RWPE1 (cell line): ENCODE data around the gene DDX51.

Source experiments
- CTCF ChIA-PET: fragments of 350-600 bp; sonication (Branson Sonifier 250); formaldehyde crosslinking; extraction: SDS; loops from one replicate; lab custom pipeline; 2021; lab: Yijun Ruan, JAX
- POLR2A ChIA-PET: fragments of 400-600 bp; formaldehyde crosslinking; extraction: SDS; loops from one replicate; lab custom pipeline; 2020; ENCODE audit warnings: antibody characterized with exemption; ENCODE audit not compliant: low non-redundant PET; lab: Yijun Ruan, JAX
- DNase-seq: peaks from one replicate; pipeline ENCODE4 v3.0.0; 2012; ENCODE audit warnings: low spot score
- H3K27ac ChIP-seq: fragments of 450-650 bp; 2 replicates; pipeline ENCODE4 v1.5.1; 2017
- TF ChIP-seq, protein P1 (sequence below): fragments of 450-650 bp; conservative IDR thresholded peaks from 2 replicates; pipeline ENCODE4 v1.5.1; 2017; ENCODE audit warnings: low read depth, mild to moderate bottlenecking

The DDX51 gene

GRCh38 chr12:132179431-132180362 is 35.6 kb upstream of the DDX51 start:
- no peak overlapping the region for H3K27ac ChIP-seq
- TF ChIP-seq, protein P1, sequence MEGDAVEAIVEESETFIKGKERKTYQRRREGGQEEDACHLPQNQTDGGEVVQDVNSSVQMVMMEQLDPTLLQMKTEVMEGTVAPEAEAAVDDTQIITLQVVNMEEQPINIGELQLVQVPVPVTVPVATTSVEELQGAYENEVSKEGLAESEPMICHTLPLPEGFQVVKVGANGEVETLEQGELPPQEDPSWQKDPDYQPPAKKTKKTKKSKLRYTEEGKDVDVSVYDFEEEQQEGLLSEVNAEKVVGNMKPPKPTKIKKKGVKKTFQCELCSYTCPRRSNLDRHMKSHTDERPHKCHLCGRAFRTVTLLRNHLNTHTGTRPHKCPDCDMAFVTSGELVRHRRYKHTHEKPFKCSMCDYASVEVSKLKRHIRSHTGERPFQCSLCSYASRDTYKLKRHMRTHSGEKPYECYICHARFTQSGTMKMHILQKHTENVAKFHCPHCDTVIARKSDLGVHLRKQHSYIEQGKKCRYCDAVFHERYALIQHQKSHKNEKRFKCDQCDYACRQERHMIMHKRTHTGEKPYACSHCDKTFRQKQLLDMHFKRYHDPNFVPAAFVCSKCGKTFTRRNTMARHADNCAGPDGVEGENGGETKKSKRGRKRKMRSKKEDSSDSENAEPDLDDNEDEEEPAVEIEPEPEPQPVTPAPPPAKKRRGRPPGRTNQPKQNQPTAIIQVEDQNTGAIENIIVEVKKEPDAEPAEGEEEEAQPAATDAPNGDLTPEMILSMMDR: no peak
- CTCF ChIA-PET: interaction anchor here (1.5 kb wide), 1 partner anchor 236 kb away, joined by 3 read pairs; no protein-coding TSS in a partner anchor
- POLR2A ChIA-PET: no interaction called here
- DNase-seq: no peak

- no peak overlapping the region for H3K27ac ChIP-seq
- CTCF ChIA-PET: interaction anchor here (0.6 to 1.5 kb wide), 3 partner anchors 236 to 436 kb away, joined by 3 read pairs; no protein-coding TSS in a partner anchor
- TF ChIP-seq, protein P1: no peak
- DNase-seq: no peak
- POLR2A ChIA-PET: no interaction called here
Observed at GRCh38 chr12:132178801-132179401, 34.8 kb upstream of the DDX51 start.

DNA sequence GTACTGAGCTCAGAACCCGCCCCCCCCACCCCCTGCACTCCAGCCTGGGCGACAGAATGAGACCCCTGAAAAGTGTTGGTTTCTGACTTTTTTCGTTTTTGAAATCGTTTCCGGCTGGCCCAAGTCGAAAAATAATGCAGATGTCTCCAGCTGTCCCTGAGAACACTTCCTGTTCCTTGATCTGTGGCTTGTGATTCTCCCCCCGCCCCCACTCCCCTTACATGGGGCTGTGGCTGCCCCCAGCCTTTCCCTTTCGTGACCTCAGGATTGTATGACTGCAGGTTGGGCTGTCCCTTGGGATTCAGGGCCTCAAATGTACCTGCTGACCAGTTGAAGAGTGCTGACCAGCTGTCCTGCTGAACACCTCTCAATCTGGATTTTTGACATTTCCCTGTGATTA is 34.2 kb upstream of the DDX51 start:
- no peak overlapping the region for H3K27ac ChIP-seq
- no peak for DNase-seq
- CTCF ChIA-PET: interaction anchor here (0.6 to 0.8 kb wide), 3 partner anchors 253 to 437 kb away, joined by 3 to 4 read pairs (median 3); no protein-coding TSS in a partner anchor
- POLR2A ChIA-PET: no interaction called here
- TF ChIP-seq, protein P1: no peak

DNA sequence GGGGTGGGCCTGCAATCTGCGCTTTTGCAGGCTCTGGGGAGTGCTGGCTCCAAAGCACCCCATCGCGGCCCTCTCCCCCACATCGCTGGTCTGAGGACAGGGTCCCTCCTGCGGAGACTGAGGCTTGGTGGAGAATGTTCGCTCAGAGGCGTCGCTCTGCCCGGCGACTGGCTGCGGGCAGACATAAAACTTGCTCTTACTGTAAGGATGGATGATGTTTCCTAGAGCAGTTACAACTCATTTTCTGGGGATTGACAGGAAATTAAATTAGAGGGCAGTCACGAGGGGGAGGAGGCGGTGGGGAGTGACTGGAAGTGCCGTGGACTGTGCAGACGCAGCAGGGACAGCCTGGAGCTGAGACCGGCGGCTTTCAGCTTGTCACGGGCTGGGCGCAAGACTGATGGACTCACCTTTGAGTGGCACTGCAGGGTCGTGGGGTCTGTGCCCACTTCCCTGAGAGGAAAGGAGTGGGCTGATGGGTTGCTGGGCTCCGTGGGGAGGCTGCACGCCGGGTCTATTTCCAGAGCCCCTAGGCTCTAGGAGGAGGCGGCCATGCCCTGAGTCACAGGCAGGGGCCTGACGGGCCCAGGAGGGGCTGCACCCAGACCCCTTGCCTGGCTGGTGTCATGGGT is 32.9 kb upstream of the DDX51 start:
- POLR2A ChIA-PET: no interaction called here
- CTCF ChIA-PET: no interaction called here
- no peak overlapping the region for H3K27ac ChIP-seq
- no peak for DNase-seq
- TF ChIP-seq, protein P1: no peak

- TF ChIP-seq, protein P1: no peak
- H3K27ac ChIP-seq: no peak overlapping the region
- no peak for DNase-seq
- CTCF ChIA-PET: interaction anchor here (0.7 kb wide), 1 partner anchor 13 kb away, joined by 3 read pairs; no protein-coding TSS in a partner anchor
- POLR2A ChIA-PET: no interaction called here
Observed at GRCh38 chr12:132176385-132176919, 32.3 kb upstream of the DDX51 start.
